Measurements from ENCODE around the gene PNRC2. TPM values are rescaled to one million over a fixed set of nuclear protein-coding genes. Genes with fewer than 3 reads are reported as not detected.

PNRC2 gene
- total RNA-seq = 105 and 149 TPM in 2 replicates

- DNase-seq (ENCODE audit: low read depth, low spot score) = peak; percentile 88
Observed at GRCh38 chr1:23959461-23960290, at the start of gene PNRC2. Gene PNRC2, plus strand, starts transcription at chr1:23959828. Its CDS starts 1,630 bp downstream, at chr1:23961458.

- DNase-seq (ENCODE audit: low read depth, low spot score) = no peak
Observed at GRCh38 chr1:23910144-23910543, 49.5 kb upstream of the PNRC2 start.

- DNase-seq (ENCODE audit: low read depth, low spot score) = no peak
Observed at GRCh38 chr1:23910553-23911246, 48.9 kb upstream of the PNRC2 start.

DNA sequence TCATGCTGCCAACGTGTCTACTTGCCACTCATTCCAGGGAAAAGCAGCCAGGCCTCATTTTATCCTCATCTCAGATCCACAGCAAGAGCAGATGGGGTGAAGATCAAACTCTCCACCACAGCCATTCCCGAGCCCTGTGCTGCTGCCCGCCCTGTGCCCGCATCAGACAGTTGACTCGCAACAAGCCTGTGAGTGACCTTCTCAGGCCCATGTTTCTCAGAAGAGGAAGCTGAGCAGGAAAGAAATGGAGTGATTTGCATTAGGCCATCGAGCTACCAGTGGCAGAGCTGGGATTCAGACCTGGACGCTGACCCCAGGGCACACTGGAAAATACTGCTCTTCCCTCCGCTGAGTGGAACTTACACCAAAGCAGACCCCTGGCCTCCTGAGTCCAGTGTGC is 47.7 kb upstream of the PNRC2 start:
- no peak for DNase-seq (ENCODE audit: low read depth, low spot score)

DNA sequence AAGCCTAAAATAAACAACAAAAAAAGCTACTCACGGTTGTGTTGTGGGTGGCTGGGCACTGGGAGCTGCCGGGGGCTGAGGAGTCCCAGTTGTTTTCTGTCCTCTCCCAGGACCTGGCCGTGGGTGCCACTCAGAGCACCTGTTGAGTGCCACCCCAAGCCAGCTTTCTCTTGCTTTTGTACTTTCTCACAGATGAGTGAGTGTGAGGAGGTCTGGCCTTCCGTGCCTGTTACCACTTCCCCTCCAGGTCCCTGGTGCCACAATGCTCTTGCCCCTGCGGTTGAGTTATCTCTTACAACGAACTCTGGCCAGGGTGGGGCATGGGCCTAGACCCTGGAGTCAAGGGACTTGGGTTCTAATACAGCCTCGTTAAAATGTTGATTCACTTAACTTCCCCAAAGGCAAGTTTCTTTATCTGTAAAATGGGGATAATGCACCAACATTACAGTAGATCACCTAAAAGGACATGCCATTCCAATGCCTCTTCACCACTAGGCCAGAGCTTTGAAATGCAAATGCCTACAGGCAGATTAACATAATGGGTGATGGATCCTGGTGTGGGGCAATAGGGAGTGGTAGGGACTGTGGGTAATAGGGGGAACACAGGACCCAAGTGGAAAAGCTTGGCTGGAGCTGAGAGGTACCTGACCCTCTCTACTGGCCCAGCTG is 46.3 kb upstream of the PNRC2 start, which contains the start of gene CNR2:
CNR2 (minus strand) TSS at position 151 of the 669 bp plus-strand sequence. CDS start 37,745 bp downstream, outside the sequence.
- no peak for DNase-seq (ENCODE audit: low read depth, low spot score)

GRCh38 chr1:23914921-23915320 is 44.7 kb upstream of the PNRC2 start:
- DNase-seq (ENCODE audit: low read depth, low spot score) = no peak

- no peak for DNase-seq (ENCODE audit: low read depth, low spot score)
Observed at GRCh38 chr1:23915466-23915865, 44.2 kb upstream of the PNRC2 start.

GRCh38 chr1:23916209-23917131 is 43.2 kb upstream of the PNRC2 start:
- no peak for DNase-seq (ENCODE audit: low read depth, low spot score)

GRCh38 chr1:23922321-23922943 is 37.2 kb upstream of the PNRC2 start:
- no peak for DNase-seq (ENCODE audit: low read depth, low spot score)

DNA sequence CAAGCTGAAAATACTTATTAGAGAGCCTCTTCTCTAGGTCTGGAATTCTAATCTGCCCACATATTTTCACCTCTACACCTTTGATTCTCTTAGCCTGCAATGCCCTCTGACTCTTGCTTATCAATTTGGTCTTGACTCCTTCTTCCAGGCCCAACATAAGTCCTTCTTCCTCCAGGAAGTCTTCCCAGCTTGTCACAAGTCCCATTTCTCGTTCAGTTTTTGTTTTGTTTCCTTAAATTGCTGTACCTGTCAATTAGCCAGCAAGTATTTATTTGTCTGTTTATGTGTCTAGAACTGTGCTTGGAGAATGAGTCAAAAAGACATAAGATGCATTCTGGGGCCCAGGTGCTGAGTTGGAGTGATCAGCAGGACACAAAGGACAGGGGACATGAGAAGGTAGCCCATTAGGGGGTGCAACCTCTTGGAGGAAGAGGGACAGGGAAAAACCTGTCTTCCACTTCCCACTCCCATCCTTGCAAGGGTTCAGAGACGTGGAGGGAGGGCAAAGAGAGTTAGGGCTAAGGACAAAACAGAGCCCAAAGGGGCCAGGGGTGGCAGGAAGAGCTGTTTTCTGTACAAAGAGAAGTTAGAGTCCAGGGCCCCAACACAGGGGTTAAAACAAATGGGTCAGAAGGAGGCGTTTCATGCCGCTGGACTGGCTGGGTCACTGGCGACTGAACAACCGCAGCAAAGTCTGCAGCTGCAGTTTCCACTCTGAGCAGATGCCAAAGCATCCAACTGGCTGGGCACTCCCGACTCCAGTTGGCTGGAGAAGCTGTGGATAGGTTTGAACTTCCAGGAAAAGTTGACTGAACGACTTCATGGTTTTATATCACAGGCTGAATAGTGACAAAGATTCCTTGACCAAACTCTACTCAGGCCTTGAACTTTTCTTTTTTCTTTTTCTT is 35.8 kb upstream of the PNRC2 start:
- DNase-seq (ENCODE audit: low read depth, low spot score) = no peak

DNA sequence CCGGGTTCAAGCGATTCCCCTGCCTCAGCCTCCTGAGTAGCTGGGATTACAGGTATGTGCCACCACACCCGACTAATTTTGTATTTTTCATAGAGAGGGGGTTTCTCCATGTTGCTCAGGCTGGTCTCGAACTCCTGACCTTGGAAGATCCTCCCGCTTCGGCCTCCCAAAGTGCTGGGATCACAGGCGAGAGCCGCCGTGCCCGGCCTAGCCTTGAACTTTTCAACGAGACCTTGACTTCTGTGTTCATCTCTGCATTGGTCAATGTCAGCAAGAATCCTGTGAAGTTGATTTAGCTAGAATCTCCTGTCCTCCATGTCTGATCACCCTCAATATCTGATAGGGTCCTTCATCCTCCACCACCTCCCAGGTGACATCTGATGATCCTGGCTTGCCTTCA is 35.0 kb upstream of the PNRC2 start:
- DNase-seq (ENCODE audit: low read depth, low spot score) = no peak

DNA sequence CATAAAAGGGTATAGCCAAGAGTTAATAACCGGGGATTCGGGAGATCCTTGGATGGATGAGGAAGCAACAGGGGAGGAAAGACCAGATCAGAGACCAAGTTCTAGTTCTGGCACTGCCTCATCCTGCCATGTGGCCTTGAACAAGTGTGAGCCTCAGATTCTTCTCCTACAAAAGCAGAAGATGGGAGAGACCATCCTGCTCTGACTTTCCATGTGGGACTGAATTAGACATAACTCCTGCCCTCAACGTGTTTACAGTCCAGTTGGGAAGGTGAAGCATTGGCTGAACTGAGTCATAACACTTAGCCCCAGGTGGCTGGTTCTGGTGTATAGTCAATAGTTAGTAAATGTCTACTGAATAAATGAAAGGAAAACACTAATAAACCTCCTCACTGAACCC is 34.3 kb upstream of the PNRC2 start:
- DNase-seq (ENCODE audit: low read depth, low spot score) = no peak

DNA sequence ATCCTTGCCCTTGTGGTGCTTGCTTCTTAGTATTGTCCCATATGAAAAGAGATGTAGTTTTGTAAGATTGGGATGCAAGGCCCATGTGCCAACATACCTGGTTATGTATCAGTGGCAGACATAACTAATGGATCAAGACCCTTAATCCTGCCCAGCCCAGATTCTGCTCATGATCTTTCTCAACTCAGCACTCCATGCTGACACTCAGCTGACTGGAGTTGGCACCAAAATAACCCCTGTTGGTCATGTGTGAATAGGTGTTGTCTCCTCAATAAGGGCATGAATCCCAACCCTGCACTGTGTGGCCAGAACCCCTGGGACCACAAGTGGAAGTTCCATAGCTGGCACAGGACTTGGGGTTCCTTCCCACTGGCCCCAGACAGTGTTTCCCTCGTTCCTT is 32.5 kb upstream of the PNRC2 start:
- DNase-seq (ENCODE audit: low read depth, low spot score) = no peak

GRCh38 chr1:23928789-23929188 is 30.8 kb upstream of the PNRC2 start:
- DNase-seq (ENCODE audit: low read depth, low spot score) = no peak

DNA sequence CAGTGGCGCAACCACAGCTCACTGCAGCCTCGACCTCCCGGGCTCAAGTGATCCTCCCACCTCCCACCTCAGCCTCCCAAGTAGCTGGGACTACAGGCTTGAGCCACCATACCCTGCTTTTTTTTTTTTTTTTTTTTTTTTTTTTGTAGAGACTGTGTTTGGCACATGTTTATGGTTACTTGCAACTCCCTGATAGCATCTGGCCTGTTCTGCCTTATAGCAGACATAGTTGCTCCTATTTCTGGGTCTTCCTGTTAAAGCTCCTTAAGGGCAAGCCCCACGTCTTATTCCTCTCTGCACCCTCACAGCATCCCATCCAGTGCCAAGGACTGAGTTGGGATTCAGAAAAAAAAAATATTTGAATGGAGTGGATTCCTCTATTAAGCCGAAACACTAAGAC is 29.4 kb upstream of the PNRC2 start:
- no peak for DNase-seq (ENCODE audit: low read depth, low spot score)

DNA sequence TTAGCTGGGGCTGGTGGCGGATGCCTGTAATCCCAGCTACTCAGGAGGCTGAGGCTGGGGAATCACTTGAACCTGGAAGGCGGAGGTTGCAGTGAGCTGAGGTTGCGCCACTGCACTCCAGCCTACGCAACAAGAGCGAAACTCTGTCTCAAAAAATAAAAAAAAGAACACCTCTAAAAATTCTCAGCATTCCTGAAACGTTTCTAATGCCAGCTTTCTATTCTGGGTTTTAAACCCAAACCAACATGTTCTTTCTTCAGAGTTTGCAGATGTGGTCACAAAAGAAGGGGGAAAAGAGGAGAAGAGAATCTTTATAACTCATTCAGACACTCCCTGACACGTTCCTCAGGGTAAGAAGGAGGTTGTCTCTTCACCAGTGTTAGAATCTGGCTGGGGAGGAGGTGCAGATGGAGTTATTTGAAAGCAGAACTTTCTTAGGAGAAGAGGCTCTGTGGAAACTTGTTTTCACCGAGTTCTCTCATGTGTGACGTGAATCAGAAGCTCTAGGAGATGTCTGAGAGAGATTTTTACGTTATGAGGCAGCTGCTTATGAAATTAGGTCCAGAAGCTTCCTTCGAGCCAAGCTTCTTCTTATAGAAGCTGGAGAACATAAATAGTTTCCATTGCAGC is 28.7 kb upstream of the PNRC2 start:
- no peak for DNase-seq (ENCODE audit: low read depth, low spot score)

DNA sequence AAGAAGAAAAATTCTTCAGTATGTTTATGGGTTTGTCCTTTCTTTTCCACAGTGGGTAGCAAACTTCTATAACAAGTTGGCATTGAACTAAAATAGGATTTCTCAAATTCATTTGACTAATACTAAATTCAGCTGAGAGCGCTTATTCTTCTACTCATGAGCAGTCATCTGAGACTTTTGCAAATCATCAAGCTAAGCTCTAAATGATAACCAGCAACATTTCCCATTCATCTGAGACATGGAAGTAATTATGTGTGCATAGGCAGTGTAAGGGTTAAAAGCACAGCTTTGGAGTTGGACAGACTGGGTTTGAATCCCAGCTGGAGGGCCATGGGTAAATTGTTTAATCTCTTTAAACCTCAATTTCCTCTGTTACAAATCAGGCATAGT is 28.1 kb upstream of the PNRC2 start:
- no peak for DNase-seq (ENCODE audit: low read depth, low spot score)

- DNase-seq (ENCODE audit: low read depth, low spot score) = no peak
Observed at GRCh38 chr1:23936481-23937176, 23.0 kb upstream of the PNRC2 start.

DNA sequence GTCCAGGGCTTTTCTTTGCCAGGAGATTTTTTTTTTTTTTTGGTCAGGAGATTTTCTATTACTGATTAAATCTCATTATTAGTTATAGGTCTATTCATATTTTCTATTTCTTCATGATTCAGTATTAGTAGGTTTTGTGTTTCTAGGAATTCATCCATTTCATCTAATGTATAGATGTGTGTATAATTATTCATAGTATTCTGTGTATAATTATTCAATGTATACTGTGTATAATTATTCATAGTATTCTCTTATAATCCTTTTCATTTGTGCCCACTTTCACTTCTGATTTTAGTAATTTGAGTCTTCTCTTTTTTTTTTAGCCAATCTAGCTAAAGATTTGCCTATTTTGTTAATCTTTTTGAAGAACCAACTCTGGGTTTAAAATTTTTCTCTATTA is 12.3 kb upstream of the PNRC2 start:
- no peak for DNase-seq (ENCODE audit: low read depth, low spot score)

Measured in pulmonary artery endothelial cell (primary cell).